NCI-H1694 treated with DMSO at 0.1 percent for 48 hours (cell line): ENCODE measurements around the gene LBH.
A peak's percentile ranks its signal among the peaks of the same experiment; 100 is the strongest.

Experiments used
- DNase-seq: peaks from one replicate; lab custom pipeline; 2025; lab: John Stamatoyannopoulos, UW

Gene LBH

DNA sequence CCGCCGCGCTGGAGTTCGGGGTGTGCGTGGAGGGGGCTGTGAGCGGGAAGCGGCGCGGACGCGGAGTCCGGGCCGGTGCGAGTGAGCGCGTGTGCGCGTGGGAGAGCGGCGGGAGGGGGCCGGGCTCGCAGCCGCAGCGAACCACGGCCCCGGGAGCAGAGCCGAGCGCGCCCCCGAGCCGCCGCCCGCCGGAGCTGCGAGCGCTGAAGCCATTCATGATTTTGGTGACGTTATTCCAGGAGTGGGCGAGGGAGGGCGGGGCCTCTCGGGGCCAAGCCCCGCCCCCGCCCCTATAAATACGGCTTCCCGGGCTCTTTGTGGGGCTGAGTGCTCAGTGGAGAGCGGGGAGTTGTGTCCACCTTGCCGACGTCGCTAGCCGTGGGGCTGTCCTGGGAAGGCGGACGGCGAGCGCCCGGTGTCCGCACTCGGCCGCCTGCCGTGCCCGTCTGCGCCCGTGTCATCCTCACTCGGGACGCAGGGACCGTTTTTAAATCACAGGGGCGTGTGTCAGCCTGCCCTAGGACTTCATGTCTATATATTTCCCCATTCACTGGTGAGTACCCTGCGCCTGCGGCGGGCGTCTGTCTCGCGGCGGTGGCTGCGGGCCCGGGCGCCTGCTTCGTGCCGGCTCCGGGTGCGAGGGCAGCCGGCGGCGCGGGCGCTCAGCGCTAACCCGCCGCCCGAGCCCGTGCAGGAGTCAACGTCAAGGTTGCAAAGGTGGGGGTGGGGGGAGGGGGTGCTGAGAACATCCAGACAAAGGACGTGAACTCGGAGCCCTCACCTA, at the start of gene LBH:
TSS of gene LBH (plus strand) at position 323 of the 784 bp plus-strand sequence. CDS start at position 528, 205 bp downstream.
- DNase-seq = peak; percentile 78

DNA sequence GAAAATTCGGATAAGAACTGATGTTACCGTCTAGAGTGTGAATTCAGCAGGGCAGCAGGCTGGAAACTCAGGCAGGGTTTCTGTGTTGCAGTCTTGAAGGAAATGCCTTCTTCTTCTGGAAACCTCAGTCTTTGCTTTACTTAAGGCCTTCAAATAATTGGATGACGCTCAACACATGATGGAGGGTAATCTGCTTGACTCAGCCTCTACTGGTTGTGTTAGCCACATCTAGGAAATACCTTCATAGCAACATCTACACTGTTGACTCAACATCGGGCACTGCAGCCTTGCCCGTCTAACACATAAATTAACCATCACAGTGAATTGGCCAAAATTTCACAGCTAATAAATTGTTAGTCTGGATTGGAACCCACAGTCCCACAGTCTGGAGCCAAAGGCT, 47.3 kb upstream of the LBH start:
- DNase-seq = no peak

DNA sequence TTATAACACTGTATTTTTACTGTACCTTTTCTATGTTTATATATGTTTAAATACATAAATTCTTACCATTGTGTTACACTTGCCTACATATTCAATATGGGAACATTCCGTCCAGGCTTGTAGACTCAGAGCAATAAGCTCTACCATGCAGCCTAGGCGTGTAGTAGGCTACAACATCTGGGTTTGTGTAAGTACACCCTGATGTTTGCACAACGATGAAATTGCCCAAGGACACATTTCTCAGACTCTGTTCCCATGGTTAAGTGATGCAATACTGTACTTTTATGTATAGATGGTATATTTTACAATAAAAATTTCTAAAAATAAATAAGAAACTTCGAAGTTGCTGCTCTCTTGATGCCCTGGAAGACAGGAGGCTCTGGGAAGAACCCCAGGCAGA, 46.2 kb upstream of the LBH start:
- no peak for DNase-seq

DNA sequence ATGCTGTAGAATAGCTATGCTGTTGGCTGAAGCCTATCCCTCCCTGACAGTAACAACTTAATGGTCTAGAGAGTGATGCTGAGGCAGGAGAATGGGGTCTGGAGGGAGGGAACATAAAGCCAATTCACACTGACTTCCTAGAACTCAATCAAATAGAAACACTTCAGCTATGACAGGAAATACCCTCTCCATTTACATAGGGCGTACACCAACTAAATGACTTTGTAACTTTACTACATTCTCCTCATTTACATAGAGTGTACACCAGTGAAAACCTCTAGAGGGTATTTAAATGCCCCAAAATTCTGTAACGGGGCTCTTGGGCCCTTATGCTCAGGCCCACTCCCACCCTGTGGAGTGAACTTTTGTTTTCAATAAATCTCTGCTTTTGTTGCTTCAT, 43.0 kb upstream of the LBH start:
- no peak for DNase-seq

DNA sequence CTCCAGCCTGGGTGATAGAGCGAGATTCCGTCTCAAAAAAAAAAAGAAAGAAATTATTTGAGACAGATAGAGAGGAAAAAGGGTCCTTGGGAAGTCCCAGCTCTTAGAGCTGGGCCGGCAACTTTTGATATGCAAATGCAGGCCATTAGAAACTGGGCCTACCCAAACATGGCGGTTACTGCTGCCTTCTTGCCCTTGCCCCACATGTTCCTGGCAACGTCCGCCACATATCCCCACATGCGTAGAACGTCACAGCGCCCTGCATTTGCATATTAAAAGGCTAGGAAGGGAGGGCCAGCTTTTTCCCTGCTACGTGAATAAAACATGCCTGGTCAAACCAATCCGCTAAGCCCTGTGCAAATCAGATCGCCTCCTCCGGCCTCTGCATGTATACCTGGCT, 40.7 kb upstream of the LBH start:
- DNase-seq = no peak

DNA sequence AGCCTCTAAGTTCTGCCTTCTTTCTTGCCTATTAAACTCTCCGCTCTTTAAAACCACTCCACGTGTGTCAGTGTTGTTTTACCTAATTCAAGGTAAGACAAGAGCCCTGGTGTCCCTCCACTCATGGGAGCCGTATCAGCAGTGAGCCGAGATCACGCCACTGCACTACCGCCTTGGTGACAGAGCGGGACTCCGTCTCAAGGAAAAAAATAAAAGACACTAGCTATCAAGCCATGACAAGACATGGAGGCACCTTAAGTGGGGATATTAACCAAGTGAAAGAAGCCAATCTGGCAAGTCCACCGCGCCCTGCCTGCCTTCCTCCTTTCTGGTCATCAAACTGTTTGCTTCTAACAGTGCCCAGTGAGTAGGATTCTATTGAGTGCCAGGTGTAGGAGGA, 40.2 kb upstream of the LBH start:
- DNase-seq = no peak

DNA sequence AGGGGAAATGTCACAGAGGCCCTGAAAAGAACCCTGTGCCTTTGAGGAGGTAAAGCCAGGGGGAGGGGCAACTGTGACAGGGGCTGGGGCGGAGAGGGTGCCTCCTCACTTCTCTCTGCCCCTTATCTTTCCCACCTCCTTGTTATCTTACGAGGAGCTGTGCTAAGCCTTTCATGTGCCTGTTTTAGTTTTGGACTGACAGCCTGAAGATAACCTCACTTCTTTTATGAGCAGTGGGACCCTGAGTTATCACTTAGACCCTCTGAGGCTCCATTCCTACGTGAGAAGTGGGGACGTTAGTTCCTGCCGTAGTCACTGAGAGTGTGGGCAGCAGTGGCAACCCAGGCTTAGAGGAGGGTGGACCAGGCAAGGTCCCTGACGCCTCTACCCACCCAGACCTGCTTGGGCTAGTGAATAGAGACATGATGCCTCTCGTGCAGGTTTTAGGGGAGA, 39.5 kb upstream of the LBH start:
- no peak for DNase-seq

DNA sequence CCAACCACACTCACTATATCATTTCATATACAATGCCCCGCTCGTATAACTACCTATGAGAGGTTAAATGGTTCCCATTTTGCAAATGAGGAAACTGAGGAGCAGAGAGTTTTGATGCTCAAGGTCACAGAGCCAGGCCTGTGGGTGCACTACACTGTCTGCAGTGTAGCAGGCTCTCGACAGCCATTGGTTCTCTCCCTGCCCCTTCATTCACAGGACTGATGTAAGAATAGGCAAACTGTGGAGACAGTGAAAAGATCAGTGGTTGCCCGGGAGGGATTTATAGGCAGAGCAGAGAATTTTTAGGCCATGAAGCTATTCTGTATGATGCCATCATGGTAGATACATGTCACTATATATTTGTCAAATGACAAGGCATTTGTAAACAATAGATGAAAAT, 39.0 kb upstream of the LBH start:
- DNase-seq = no peak

DNA sequence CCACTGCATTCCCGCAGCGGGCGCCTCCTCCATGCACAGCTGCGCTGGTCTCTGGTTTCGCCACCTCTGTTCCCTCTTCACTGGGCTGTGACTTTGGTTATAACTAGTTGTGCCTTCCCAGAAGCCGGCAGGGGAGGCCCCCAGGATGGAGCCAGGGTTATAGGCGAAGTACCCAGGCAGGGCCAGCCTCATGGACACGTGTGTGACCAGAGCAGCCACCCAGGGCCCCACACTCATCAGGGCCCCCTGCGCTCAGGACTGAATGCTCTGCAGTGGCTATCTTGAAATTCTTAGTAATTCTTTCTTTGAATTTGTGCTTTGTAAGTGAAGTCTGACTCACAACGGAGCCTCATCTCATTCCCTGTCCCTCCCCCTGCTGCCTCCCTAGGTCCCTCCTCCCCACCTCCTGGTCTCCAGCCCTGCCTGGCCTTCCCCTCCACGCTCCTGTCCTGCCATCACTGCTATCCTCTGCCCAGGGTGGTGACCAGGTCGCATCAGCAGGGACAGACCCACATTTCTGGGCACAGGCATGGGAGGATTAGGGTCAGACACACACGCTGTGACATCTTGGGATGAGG, 38.1 kb upstream of the LBH start:
- DNase-seq = no peak

DNA sequence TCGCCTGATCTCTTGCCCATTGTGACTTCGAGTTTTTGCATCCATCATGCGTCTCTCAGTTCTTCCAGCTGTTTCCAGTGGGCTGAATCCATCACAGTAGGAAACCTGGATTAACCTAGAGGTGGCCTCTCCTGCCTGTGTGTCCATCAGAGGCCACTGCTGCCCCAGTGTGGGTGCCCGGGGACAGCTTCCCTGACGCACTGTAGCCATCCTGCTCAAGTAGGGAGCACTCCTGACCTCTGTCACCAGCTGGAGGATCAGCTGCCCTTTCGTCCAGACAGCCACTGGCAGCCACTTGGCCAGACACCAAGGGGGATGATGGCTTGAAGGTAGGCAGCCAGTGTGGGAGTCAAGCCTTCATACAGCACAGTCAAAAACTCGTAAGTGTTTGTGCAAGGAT, 36.9 kb upstream of the LBH start:
- no peak for DNase-seq

DNA sequence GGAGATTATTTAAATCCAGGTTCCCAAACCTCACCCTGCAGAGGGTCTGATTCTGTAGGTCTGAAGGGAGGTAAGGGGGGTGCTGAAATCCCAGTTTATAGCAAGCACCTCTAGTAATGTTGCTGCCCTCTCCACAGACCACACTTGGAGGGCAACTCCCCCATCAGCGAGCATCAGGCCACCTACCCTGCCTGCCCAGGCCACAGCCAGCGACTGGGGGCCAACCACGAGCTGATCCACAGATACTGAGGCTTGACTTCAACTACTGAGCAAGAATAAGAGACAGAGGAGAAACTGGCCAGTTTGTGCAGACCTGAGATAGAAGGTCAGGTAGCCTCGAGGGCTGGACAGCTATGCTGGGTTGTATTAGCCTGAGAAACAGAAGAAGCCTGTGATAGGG, 36.3 kb upstream of the LBH start:
- DNase-seq = no peak

DNA sequence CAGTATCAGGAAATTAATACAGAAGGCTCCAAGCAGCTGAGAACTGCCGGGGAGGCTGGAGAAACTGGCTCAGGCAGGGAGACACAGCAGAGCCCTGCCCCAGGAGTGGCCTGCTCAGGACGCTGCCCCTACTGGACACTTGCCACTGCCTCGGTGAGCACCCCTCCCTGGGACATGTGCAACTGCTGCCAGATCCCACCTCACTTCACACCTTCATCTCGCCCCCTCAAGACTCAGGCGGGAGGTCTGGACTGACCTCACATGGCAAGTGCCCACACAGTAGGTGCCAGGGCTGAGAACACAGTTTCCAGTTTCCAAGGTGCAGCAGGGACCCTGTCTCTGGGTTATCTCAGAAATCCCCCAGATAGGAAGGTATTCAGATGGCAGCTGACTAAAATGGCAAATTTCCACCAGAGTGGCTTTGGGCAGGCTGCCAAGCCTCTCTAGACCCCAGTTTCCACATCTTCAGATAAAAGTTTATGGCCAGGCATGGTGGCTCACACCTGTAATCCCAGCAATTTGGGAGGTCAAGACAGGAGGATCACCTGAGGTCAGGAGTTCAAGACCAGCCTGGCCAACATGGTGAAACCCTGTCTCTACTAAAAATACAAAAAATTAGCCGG, 33.7 kb upstream of the LBH start:
- DNase-seq = no peak

DNA sequence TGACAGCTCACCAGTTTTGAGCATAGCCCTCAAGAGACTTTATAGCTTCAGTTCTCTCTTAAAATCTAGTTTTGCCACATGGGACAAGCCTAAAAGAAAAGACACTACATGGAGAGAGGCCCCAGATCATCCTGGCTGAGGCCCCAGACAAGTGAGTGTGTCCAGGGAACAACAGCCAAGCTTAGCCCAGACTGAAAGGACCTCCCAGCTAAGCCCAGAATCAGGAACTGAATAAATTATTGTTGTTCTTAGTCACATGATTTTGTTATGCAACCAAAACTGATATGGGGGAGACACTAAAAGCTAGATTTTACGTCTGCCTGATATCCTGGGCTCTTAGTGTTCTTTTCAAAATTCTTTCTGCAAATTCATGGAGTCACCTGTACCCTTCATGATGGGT, 29.3 kb upstream of the LBH start:
- DNase-seq = no peak

DNA sequence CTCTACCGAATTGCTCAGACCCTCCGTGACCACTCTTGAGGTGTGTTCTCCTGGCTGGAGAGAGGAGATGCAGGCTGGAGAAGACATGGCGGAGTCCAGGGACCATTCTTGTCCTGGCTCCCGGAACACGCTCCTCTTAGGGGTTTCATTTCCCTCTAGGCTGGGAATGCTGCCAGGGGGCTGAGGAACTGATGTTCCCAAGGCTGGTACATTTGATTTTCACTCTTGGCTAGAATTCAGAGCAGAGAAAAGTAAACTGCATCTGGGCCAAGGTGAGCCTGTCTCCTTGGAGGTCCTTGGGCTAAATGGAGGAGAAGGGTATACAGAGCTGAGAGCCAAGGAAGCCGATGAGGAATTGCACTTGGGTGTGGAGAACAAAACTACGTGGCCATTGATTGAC, 28.2 kb upstream of the LBH start:
- DNase-seq = no peak

DNA sequence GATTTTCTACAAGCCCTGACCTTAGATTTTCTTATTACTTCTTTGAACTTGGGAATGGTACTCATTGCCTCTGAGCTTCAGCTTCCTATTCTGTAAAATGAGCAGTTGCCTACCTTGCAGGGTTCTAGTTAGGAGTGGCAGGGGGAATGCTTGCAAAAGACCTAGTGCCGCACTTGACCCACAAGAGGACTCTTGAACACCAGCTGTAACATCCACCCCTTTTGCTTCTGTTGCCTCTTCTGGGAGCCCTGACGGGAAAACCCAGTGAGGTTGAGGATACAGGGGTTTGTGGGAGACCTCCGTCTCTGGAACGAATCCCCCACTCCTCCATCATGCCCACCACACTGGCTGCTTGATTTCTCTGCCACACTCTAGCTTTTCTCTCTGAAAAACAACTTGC, 27.1 kb upstream of the LBH start:
- no peak for DNase-seq

DNA sequence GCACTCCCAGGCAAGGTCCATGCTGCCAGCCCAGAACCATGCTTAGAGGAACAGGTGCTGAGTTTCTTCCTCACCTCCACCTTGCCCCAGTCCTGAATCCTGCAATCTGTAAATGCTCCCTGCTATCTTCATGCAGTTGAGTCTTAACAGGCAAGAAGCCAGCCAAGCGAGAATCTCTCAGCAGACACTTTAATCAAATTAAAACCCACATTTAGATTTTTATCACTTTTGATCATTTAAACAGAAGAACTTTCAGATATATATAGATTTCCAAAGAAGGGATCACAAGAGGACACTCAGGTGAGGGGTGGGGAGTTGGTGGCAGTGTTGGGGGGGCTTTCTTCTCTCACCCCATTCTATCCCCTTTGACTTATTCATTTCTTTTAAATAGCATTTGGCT, 25.9 kb upstream of the LBH start:
- no peak for DNase-seq

DNA sequence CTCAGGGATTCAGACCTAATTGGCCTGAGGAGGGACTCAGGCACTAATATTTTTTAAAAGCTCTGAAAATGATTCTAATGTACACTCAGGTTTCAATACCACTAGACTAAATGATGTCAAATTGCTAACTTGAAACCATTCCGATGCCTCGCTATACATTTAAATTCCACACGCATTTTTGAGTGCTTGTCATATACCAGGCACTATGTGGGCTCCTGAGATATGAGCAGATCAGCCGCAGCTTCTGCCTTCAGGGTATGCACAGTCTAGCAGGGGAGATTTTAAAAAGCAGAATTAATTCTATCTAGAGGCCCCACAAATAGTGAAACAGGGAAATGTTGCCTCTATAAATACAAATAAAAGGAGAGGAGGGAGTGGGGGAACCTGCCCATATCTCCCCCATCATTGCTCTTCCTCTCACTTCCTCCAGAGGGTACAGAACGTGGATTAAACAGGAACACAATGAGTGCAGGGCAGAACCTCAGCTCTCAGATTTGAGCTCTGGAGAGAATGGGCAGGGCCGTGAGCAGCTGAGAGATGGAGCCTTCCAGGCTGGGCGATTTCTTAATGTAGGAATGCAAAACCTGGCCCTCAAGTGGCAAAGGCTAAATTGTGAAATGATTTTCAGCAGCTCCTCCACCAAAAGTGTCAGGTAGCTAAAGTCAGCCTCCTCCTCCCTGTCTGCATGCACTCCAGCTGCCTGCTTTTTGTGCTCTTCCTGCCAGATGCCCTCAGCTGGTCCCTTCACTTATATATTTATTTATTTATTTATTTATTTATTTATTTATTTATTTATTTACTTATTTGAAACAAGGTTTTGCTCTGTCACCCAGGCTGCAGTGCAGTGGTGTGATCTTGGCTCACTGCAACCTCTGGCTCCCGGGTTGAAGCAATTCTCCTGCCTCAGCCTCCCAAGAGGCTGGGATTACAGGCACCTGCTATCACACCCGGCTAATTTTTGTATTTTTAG, 24.6 kb upstream of the LBH start:
- DNase-seq = no peak

DNA sequence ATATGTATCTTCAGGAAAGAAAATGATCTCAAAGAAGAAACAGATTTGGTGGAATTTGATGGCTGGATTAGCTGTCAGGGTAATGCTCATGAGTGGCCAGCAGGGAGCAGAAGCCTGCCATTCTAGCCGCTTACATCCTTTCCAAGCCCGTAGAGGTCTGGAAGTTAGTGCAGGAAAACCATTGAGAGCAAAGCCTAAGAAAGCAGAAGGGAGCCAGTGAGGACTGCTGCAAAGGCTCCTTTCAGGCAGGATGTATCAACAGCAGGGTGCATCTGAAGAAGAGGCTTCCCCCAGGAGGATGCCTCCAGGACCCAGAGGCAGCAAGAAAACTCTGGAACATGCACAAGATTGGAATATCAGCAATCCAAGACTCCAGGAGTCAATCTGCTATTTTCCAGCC, 22.9 kb upstream of the LBH start:
- DNase-seq = peak; percentile 74

DNA sequence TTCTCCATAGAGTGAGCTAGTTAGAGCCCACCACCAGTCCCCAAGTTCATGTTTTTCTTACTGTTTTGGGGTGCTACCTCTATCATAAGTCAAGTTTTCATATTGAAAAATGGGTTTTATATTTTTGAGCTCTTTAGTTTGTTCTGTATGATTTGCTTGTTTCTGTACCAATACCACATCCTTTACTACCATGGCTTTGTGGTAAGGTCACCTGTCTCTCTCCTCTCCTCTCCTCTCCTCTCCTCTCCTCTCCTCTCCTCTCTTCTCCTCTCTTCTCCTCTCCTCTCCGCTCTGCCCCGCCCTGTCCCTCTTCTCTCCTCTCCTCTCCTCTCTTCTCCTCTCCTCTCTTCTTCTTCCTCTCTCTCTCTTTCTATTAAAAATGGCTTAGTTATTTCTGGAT, 22.1 kb upstream of the LBH start:
- no peak for DNase-seq

DNA sequence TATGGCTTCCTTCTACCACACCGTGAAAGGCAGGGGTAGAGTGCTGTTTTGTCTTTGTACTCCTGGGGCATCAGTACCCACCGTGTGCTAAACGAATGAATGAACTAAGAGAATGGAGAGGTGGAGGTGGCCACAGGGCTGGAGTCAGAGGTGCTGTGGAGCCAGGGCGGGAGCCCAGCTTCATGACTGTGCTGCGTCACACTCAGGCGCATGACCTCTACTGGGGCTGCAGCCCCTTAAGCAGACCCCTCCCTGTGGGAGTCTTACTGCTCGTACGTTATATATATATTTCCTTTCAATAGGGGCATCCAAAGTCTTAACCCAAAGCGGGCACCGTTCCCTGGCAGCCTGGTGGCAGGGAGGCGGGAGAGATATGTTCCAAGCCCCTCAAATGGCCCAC, 18.0 kb upstream of the LBH start:
- no peak for DNase-seq

DNA sequence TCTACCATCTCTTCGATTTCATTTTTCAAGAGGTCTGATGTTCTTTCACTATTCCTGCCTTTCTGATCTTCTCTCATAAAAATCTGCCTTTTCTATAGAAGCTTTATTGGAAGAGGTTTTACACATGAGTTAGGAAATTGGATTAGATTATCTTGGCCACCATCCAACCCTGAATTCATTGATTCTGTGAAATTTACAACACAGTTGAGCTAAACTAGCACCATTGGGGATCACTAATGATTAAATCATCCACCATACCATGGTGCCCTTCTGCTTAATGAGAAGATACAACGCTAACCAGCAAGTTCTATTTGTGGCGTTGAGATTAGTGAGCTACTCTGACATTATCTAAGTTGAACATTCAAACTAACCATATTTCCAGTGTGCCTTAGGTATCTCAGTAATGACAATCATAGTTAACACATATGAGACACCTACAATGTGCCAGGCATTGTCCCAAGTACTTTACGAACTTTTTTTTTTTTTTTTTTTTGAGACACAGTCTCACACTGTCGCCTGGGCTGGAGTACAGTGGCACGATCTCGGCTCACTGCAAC, 17.3 kb upstream of the LBH start:
- no peak for DNase-seq

DNA sequence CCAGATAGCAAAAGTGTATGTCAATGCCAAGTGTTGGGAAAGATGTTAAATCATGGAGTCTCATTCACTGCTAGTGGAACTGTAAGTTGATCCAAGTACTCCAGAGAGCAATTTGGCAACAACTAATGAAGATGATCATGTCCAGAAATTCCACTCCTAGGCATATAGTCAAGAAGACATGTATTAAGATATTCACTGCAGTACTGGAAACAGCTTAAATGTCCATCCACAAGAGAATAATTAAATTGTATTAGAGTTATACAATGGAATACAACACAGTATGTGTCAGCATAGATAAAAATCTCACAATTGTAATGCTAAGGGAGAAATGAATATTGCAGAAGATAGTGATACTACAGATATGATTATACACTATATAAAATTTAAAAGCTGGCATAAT, 15.2 kb upstream of the LBH start:
- DNase-seq = no peak
